ENCODE results near the gene FOXN3.

DNA sequence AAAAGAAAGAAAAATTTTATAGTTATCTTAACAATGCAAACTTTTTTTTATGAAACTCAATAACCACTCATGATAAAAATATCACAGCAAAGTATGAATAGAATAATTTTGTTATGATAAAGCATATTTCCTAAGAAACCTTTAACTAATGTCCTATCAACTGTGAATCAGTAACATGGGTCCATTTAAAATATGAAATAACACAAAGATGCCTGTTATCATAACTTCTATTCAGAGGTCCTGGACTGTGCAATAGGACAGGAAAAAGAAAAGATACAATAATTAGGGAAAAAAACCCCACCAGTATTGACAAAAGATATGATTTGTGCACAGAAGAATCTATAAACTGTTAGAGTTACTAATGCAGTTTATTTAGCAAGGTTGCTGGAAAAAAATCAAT lies 245.4 kb downstream of the FOXN3 start:
- TF ChIP-seq, protein P1, sequence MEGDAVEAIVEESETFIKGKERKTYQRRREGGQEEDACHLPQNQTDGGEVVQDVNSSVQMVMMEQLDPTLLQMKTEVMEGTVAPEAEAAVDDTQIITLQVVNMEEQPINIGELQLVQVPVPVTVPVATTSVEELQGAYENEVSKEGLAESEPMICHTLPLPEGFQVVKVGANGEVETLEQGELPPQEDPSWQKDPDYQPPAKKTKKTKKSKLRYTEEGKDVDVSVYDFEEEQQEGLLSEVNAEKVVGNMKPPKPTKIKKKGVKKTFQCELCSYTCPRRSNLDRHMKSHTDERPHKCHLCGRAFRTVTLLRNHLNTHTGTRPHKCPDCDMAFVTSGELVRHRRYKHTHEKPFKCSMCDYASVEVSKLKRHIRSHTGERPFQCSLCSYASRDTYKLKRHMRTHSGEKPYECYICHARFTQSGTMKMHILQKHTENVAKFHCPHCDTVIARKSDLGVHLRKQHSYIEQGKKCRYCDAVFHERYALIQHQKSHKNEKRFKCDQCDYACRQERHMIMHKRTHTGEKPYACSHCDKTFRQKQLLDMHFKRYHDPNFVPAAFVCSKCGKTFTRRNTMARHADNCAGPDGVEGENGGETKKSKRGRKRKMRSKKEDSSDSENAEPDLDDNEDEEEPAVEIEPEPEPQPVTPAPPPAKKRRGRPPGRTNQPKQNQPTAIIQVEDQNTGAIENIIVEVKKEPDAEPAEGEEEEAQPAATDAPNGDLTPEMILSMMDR (IDR thresholded peaks at IDR 0.05 in 4 of 5, conservative IDR thresholded peaks at IDR 0.05 in 1 of 5): no peak
- no peak for TF ChIP-seq POLR2A (IDR thresholded peaks at IDR 0.05)

All from gastrocnemius medialis (tissue), 4 donors.